Measurements from ENCODE around the gene SSX2IP.

The SSX2IP gene

DNA sequence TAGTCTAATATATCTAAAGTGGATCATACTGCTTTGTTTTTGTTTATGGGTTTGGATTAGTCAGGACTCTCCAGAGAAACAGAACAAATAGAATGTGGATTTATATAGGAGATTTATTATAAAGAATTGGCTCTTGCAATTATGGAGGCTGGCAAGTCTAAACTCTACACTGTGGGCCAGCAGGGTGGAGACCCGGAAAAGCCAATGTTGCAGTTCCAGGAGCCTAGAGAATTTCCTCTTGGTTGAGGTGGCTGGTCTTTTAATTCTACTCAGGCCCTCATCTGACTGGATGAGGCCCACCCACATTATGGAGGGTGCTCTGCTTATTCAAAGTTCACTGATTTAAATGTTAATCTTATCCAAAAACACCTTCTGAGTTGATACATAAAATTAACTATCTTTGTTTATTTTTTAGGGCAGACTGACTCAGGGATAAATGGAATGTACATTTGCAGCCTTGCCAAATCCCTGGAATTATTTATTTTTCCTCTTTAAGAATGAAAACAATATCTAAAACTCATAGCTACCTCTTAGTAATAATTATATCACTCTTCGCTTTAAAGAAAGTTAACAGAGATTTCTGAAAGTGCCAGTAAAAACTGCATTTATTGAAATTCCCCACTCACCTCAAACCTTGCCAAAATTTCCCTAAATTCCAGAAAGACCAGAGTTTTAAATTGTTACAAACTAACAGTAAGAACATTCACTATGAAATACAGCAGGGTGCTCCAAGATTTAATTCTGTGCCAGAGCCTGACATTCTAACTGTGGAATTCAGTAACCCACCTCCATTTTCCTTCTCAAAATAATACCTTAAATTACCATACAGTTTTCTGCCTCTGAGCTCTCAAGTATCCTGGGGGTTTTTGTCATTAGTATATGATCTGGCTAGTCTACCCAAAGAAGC is 36.6 kb upstream of the SSX2IP start:
- TF ChIP-seq, protein P1, sequence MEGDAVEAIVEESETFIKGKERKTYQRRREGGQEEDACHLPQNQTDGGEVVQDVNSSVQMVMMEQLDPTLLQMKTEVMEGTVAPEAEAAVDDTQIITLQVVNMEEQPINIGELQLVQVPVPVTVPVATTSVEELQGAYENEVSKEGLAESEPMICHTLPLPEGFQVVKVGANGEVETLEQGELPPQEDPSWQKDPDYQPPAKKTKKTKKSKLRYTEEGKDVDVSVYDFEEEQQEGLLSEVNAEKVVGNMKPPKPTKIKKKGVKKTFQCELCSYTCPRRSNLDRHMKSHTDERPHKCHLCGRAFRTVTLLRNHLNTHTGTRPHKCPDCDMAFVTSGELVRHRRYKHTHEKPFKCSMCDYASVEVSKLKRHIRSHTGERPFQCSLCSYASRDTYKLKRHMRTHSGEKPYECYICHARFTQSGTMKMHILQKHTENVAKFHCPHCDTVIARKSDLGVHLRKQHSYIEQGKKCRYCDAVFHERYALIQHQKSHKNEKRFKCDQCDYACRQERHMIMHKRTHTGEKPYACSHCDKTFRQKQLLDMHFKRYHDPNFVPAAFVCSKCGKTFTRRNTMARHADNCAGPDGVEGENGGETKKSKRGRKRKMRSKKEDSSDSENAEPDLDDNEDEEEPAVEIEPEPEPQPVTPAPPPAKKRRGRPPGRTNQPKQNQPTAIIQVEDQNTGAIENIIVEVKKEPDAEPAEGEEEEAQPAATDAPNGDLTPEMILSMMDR (IDR thresholded peaks at IDR 0.05) = no peak

DNA sequence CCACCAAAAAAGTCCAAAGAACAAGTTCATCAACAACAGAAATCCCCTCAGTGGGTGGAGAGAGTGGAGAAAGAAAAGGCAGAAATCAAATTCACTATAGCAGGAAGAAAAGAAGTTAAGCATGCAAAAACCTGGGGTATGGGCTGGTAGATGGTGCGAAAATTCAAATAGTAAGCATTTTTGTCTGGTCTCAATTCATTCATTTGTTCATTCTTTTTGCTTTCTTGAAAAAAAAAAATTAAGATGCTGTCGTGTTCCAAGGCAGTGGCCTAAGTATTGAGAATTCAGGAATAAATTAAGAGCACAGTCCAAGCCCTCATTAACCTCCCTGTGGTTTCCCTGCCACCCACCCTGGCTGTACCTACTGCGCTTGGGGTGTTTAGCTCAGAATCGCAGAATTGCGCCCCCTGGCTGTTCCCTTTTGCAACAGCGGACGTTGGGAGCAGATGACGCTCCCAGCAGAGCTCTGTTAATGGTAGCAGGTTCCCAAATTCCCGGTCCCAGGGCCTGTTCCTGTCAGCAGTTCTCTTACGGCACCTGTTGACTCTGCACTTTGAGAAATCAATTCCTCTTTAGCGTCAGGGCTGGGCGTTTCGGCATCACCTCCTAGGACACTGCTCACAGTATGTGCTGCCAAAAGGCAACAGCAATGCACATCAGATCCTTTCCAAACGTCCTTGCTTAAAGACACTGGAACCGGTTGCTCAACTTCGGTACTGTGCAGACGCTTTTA is 34.0 kb upstream of the SSX2IP start:
- TF ChIP-seq, protein P1 (IDR thresholded peaks at IDR 0.05) = peak; percentile 26; the same call in 1 of the 2 replicates

- TF ChIP-seq, protein P1 (IDR thresholded peaks at IDR 0.05) = no peak
Observed at GRCh38 chr1:84722794-84723193, 32.5 kb upstream of the SSX2IP start.

GRCh38 chr1:84721152-84721551 is 30.9 kb upstream of the SSX2IP start:
- TF ChIP-seq, protein P1 (IDR thresholded peaks at IDR 0.05) = no peak

DNA sequence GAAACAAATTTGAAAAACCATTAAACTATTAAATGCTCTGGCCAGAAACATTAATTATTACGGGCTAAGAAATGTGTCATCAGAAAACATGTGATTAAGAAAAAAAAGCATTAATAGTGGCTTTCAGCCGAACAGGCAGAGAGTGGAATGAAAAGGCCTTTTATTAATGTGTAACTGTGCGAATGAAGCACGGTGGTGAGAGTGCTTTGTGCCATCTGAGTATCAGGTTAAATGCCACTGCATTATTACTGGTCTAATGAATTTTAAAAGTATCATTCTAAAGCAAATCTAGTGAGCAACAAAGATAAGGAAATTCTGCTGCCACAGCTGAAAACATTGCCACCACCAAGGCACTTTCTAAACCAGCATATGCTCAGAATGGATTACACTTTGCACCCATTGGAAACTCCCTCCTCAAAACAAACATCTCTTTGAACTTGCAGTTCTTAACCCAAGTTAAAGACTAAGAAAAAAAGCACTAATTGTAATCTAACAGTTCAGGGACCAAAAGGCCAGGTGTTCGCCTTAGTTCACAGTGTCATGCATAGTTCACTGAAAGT is 30.0 kb upstream of the SSX2IP start:
- TF ChIP-seq, protein P1 (IDR thresholded peaks at IDR 0.05) = no peak

- TF ChIP-seq, protein P1 (IDR thresholded peaks at IDR 0.05) = no peak
Observed at GRCh38 chr1:84719543-84720217, 29.4 kb upstream of the SSX2IP start.
